Esophagus muscularis mucosa (tissue), 3 donors: ENCODE results near the gene HOPX.

ENCODE experiments used
- CTCF ChIP-seq, 3 experiments: fragments of 200-600 bp in 2 of 3; fragments of 450-650 bp in 1 of 3; sonication (generic) in 2 of 3; IDR thresholded peaks; one replicate each; pipeline ENCODE4 v1.5.1; 2017 to 2019; ENCODE audit warnings: antibody characterized with exemption in 3 of 3, mild to moderate bottlenecking in 2 of 3, moderate library complexity in 1 of 3
- POLR2A ChIP-seq: fragments of 450-650 bp; IDR thresholded peaks from one replicate; pipeline ENCODE4 v1.6.1; 2017; ENCODE audit warnings: antibody characterized with exemption, moderate library complexity, mild to moderate bottlenecking, low read depth
- POLR2AphosphoS5 ChIP-seq, 2 donors: sonication (generic); formaldehyde crosslinking; IDR thresholded peaks; one replicate each; pipeline ENCODE4 v1.6.1; 2017; ENCODE audit warnings: antibody characterized with exemption in 2 of 2

- TF ChIP-seq POLR2A (no peak), CTCF (IDR thresholded peaks at IDR 0.05) (no peak), POLR2AphosphoS5 (IDR thresholded peaks at IDR 0.05) (no peak)
Observed at GRCh38 chr4:56640621-56641493, 40.2 kb downstream of the HOPX start.
